Astrocyte (in vitro differentiated cells and primary cell): ENCODE measurements around the gene PSPN. TPM values are rescaled to one million over a fixed set of nuclear protein-coding genes. Genes with fewer than 3 reads are reported as not detected.

Experiments
- DNase-seq: peaks from one replicate; pipeline ENCODE4 v3.0.0-alpha.2; 2010; ENCODE audit warnings: low read depth
- FAIRE-seq: peaks from 2 replicates; lab custom pipeline; 2011; peaks lifted over from hg19 to GRCh38; lab: Jason Lieb, UNC
- H2AFZ ChIP-seq: 2 replicates; pipeline ENCODE4 v1.6.0; 2012; ENCODE audit warnings: low read depth, low read length, inconsistent platforms
- H3K27ac ChIP-seq: 2 replicates; pipeline ENCODE4 v1.5.1; 2011; ENCODE audit warnings: low read depth, low read length, inconsistent platforms
- H3K27me3 ChIP-seq: 2 replicates; pipeline ENCODE4 v1.6.0; 2011; ENCODE audit warnings: low read length, inconsistent platforms; ENCODE audit not compliant: insufficient read depth
- H3K36me3 ChIP-seq: 2 replicates; pipeline ENCODE4 v1.5.1; 2011; ENCODE audit warnings: low read length, inconsistent platforms; ENCODE audit not compliant: insufficient read depth
- H3K4me1 ChIP-seq: 2 replicates; pipeline ENCODE4 v1.5.1; 2011; ENCODE audit warnings: low read length, inconsistent platforms; ENCODE audit not compliant: insufficient read depth
- H3K4me2 ChIP-seq: 2 replicates; pipeline ENCODE4 v1.6.0; 2012; ENCODE audit warnings: low read length, inconsistent platforms
- H3K4me3 ChIP-seq: 2 replicates; pipeline ENCODE4 v1.5.1; 2011; ENCODE audit warnings: low read depth, mild to moderate bottlenecking, low read length, inconsistent platforms; ENCODE audit not compliant: insufficient read depth
- H3K79me2 ChIP-seq: 2 replicates; pipeline ENCODE4 v1.6.0; 2012; ENCODE audit warnings: mild to moderate bottlenecking, low read length, inconsistent platforms; ENCODE audit not compliant: insufficient read depth
- H3K9ac ChIP-seq: 2 replicates; pipeline ENCODE4 v1.6.0; 2012; ENCODE audit warnings: mild to moderate bottlenecking, low read length, inconsistent platforms
- H3K9me3 ChIP-seq: 2 replicates; pipeline ENCODE4 v1.5.1; 2012; ENCODE audit warnings: low read depth, mild to moderate bottlenecking, low read length, inconsistent platforms; ENCODE audit not compliant: insufficient read depth
- H4K20me1 ChIP-seq: 2 replicates; pipeline ENCODE4 v1.6.0; 2012; ENCODE audit warnings: low read length, inconsistent platforms; ENCODE audit not compliant: insufficient read depth
- H3K27ac Mint-ChIP-seq: one replicate; pipeline ENCODE4 v1.8.0; 2021; ENCODE audit warnings: mild to moderate bottlenecking, mixed read lengths; ENCODE audit not compliant: unreplicated experiment
- H3K27me3 Mint-ChIP-seq: one replicate; pipeline ENCODE4 v1.8.0; 2021; ENCODE audit warnings: low read depth, mixed read lengths; ENCODE audit not compliant: unreplicated experiment
- H3K36me3 Mint-ChIP-seq: one replicate; pipeline ENCODE4 v1.8.0; 2021; ENCODE audit warnings: low read depth, mixed read lengths; ENCODE audit not compliant: unreplicated experiment
- H3K4me1 Mint-ChIP-seq: one replicate; pipeline ENCODE4 v1.8.0; 2021; ENCODE audit warnings: low read depth, mixed read lengths; ENCODE audit not compliant: unreplicated experiment
- H3K4me3 Mint-ChIP-seq: one replicate; pipeline ENCODE4 v1.8.0; 2021; ENCODE audit warnings: mild to moderate bottlenecking, moderate library complexity, mixed read lengths; ENCODE audit not compliant: unreplicated experiment
- H3K9me3 Mint-ChIP-seq: one replicate; pipeline ENCODE4 v1.8.0; 2021; ENCODE audit warnings: mild to moderate bottlenecking, mixed read lengths; ENCODE audit not compliant: unreplicated experiment
- EZH2 ChIP-seq: IDR thresholded peaks from 2 replicates; pipeline ENCODE4 v1.6.1; 2012; ENCODE audit warnings: mild to moderate bottlenecking, low read length, inconsistent platforms; ENCODE audit not compliant: insufficient read depth
- total RNA-seq: library from RNA; stranded (reverse); gene quantifications from 2 replicates; pipeline ENCODE4 v1.2.1, GENCODE V29; 2021
- TF ChIP-seq, protein P1 (sequence below): IDR thresholded peaks from 2 replicates; pipeline ENCODE4 v1.5.1; 2011; ENCODE audit warnings: low read depth, mild to moderate bottlenecking, inconsistent platforms, low read length, moderate library complexity; ENCODE audit not compliant: insufficient read depth

PSPN gene
- total RNA-seq, 1 donor from 2014 or later = 2.8 TPM

GRCh38 chr19:6415591-6416190 is 40.0 kb upstream of the PSPN start:
- no peak overlapping the region for H2AFZ ChIP-seq
- H3K4me2 ChIP-seq = no peak overlapping the region
- H3K4me1 ChIP-seq = no peaks in the 10 kb centered on the region
- TF ChIP-seq EZH2 = no peak
- TF ChIP-seq, protein P1, sequence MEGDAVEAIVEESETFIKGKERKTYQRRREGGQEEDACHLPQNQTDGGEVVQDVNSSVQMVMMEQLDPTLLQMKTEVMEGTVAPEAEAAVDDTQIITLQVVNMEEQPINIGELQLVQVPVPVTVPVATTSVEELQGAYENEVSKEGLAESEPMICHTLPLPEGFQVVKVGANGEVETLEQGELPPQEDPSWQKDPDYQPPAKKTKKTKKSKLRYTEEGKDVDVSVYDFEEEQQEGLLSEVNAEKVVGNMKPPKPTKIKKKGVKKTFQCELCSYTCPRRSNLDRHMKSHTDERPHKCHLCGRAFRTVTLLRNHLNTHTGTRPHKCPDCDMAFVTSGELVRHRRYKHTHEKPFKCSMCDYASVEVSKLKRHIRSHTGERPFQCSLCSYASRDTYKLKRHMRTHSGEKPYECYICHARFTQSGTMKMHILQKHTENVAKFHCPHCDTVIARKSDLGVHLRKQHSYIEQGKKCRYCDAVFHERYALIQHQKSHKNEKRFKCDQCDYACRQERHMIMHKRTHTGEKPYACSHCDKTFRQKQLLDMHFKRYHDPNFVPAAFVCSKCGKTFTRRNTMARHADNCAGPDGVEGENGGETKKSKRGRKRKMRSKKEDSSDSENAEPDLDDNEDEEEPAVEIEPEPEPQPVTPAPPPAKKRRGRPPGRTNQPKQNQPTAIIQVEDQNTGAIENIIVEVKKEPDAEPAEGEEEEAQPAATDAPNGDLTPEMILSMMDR = no peak
- H3K79me2 ChIP-seq = peaks cover 30% of the 10 kb centered on the region
- Mint-ChIP-seq H3K27me3 (no peaks in the 10 kb centered on the region), H3K36me3 (peaks cover 5% of the 10 kb centered on the region), H3K9me3 (no peaks in the 10 kb centered on the region), H3K27ac (no peak overlapping the region), H3K4me1 (no peaks in the 10 kb centered on the region), H3K4me3 (no peak overlapping the region)
- FAIRE-seq = no peak
- H3K27ac ChIP-seq = no peak overlapping the region
- no peaks in the 10 kb centered on the region for H3K9me3 ChIP-seq
- DNase-seq = no peak
- H4K20me1 ChIP-seq = peaks cover 45% of the 10 kb centered on the region
- H3K4me3 ChIP-seq = no peak overlapping the region
- peaks cover 16% of the 10 kb centered on the region for H3K36me3 ChIP-seq
- no peak overlapping the region for H3K9ac ChIP-seq
- no peaks in the 10 kb centered on the region for H3K27me3 ChIP-seq

DNA sequence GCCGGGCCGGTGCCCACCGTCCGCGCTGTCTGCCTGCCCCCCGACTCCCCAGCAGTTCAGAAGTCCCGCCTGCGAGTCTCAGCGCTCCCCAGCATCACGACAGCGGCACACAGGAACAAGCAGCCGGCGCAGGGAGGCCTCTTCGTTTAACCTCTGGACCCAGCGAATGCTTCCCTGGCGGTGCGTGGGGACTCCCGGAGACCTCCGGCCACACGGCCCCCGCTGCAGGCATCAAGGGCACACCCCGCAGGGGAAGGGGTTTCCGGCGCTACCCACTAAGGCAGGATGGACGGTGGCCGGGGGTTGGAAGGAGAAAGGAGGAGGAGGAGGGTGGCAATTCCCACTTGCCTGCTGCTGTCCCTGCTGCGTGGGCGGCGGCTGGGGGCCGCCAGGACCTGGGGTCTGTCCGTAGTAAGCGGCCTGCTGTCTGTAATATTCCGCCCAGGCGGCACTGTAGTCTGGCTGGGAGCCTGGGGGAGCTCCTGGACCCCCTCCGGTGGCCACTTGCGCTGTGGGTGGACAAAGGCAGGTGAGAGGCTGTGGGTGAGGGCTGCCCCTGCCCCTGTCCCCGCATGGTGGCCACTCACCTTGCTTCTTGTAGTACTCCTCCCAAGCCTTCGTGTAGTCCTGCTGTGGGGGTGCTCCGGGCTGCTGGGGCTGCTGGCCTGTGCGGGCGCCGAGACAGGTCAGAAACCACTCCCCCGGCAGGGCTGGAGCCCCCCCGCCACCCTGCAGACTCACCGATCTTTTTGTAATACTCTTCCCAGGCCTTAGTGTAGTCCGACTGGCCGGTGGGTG is 39.3 kb upstream of the PSPN start:
- Histone ChIP-seq H4K20me1 (peaks cover 38% of the 10 kb centered on the region), H3K4me3 (no peak overlapping the region), H3K27me3 (no peaks in the 10 kb centered on the region), H3K79me2 (peaks cover 23% of the 10 kb centered on the region), H3K4me1 (no peaks in the 10 kb centered on the region), H2AFZ (no peak overlapping the region), H3K9me3 (no peaks in the 10 kb centered on the region), H3K36me3 (peaks cover 10% of the 10 kb centered on the region), H3K27ac (no peak overlapping the region), H3K9ac (no peak overlapping the region), H3K4me2 (no peak overlapping the region)
- H3K27me3 Mint-ChIP-seq = no peaks in the 10 kb centered on the region
- H3K36me3 Mint-ChIP-seq = no peaks in the 10 kb centered on the region
- H3K27ac Mint-ChIP-seq = no peak overlapping the region
- no peak for DNase-seq
- no peak for FAIRE-seq
- H3K4me1 Mint-ChIP-seq = no peaks in the 10 kb centered on the region
- no peaks in the 10 kb centered on the region for H3K9me3 Mint-ChIP-seq
- H3K4me3 Mint-ChIP-seq = no peak overlapping the region
- TF ChIP-seq, protein P1 = no peak
- no peak for TF ChIP-seq EZH2
